Fibroblast of lung (primary cell): ENCODE measurements around the gene RING1. TPM values are rescaled to one million over a fixed set of nuclear protein-coding genes. Genes with fewer than 3 reads are reported as not detected.

Source experiments
- DNase-seq, 2 donors: peaks; one replicate each; pipeline versions ENCODE4 v3.0.0 to v3.0.0-alpha.2; 2010; ENCODE audit warnings: low read depth in 2 of 2
- H2AFZ ChIP-seq: 2 replicates; pipeline ENCODE4 v1.5.1; 2012; ENCODE audit warnings: low read length, control low read depth, inconsistent platforms
- H3K27ac ChIP-seq: 2 replicates; pipeline ENCODE4 v1.5.1; 2011; ENCODE audit warnings: low read length, control low read depth; ENCODE audit not compliant: insufficient read depth
- H3K27me3 ChIP-seq: 2 replicates; pipeline ENCODE4 v1.5.1; 2011; ENCODE audit warnings: mild to moderate bottlenecking, low read length; ENCODE audit not compliant: control insufficient read depth, insufficient read depth
- H3K36me3 ChIP-seq: 2 replicates; pipeline ENCODE4 v1.5.1; 2011; ENCODE audit warnings: low read length; ENCODE audit not compliant: control insufficient read depth, insufficient read depth
- H3K4me1 ChIP-seq: 2 replicates; pipeline ENCODE4 v1.5.1; 2011; ENCODE audit warnings: low read length; ENCODE audit not compliant: control insufficient read depth, insufficient read depth; ENCODE audit errors: extremely low read depth
- H3K4me2 ChIP-seq: 2 replicates; pipeline ENCODE4 v1.5.1; 2011; ENCODE audit warnings: low read length, control low read depth; ENCODE audit not compliant: insufficient read depth; ENCODE audit errors: extremely low read depth
- H3K4me3 ChIP-seq, 4 experiments: fragments of 200-600 bp in 1 of 4; sonication (generic) in 1 of 4; replicated peaks in 1 of 4; 2 replicates each; pipeline ENCODE4 v1.5.1; 2011 to 2016; ENCODE audit warnings: low read length in 4 of 4, low read depth in 3 of 4, mild to moderate bottlenecking in 3 of 4, control low read depth in 2 of 4, inconsistent platforms in 1 of 4, mixed read lengths in 1 of 4; ENCODE audit not compliant: insufficient read depth in 1 of 4; ENCODE audit errors: control extremely low read depth in 1 of 4
- H3K79me2 ChIP-seq: 2 replicates; pipeline ENCODE4 v1.5.1; 2012; ENCODE audit warnings: mild to moderate bottlenecking, low read length, inconsistent platforms; ENCODE audit not compliant: control insufficient read depth, insufficient read depth
- H3K9ac ChIP-seq: 2 replicates; pipeline ENCODE4 v1.5.1; 2011; ENCODE audit warnings: mild to moderate bottlenecking, low read length, control low read depth; ENCODE audit not compliant: insufficient read depth
- H3K9me3 ChIP-seq: 2 replicates; pipeline ENCODE4 v1.5.1; 2012; ENCODE audit warnings: low read depth, low read length; ENCODE audit not compliant: control insufficient read depth, insufficient read depth
- H4K20me1 ChIP-seq: 2 replicates; pipeline ENCODE4 v1.5.1; 2011; ENCODE audit warnings: low read length; ENCODE audit not compliant: control insufficient read depth, insufficient read depth; ENCODE audit errors: extremely low read depth
- EZH2 ChIP-seq: IDR thresholded peaks from 2 replicates; pipeline ENCODE4 v1.5.1; 2012; ENCODE audit warnings: low read length, control low read depth, mild to moderate bottlenecking; ENCODE audit errors: missing control alignments
- polyA plus RNA-seq, 2 donors: library from polyadenylated mRNA; depleted of rRNA in 1 of 2; stranded (reverse) in 1 of 2; unstranded in 1 of 2; fragments of >200 nt; gene quantifications; 2 replicates each; pipeline ENCODE4 v1.2.1, GENCODE V29; 2011 to 2012; ENCODE audit warnings: missing spikeins in 1 of 2
- total RNA-seq: library from RNA; depleted of rRNA; stranded (reverse); fragments of >200 nt; gene quantifications from 2 replicates; pipeline ENCODE4 v1.2.1, GENCODE V29; 2014
- TF ChIP-seq, protein P1 (sequence below), 2 donors: IDR thresholded peaks in 1 of 2; conservative IDR thresholded peaks in 1 of 2; 1 replicate in 1 of 2; 2 replicates in 1 of 2; pipeline ENCODE4 v1.5.1; 2011 to 2012; ENCODE audit warnings: low read length in 2 of 2, control low read depth in 1 of 2, inconsistent platforms in 1 of 2, low read depth in 1 of 2, mild to moderate bottlenecking in 1 of 2

RING1 gene
- total and polyA plus RNA-seq, 2 donors (not counting 1 experiment from before 2014, with no cell fraction given), result 24.7 to 30.6 TPM

DNA sequence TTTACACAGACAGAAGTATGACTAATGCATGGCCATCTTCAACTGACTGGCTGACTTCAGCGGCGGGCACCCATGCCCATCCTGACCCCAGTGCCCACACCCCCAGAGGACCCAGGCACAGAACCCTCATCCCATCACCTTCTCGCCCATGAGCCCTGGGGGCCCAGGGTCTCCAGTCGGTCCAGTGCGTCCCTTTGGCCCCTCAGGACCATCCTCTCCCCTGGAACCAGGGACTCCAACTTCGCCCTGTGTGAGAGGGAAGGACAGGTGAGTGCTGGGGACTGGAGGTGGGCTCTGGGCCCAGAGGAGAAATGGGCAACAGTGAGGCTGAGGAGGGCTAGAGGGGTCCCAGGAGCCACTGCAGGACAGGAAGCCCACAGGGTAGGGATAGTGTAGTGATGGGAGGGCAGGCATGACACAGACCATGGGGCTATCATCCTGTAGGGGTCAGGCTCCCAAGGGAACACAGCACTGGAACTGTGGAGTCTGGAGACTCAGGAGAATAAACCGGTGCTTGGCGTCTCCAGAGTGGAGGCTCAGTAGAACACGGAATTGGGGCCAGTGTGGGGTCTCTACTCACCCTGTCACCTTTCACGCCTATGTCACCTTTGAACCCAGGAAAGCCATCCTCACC lies 32.7 kb upstream of the RING1 start:
- Histone ChIP-seq H3K4me3 (no peak overlapping the region), H3K9me3 (no peaks in the 10 kb centered on the region)
- no peak for DNase-seq

DNA sequence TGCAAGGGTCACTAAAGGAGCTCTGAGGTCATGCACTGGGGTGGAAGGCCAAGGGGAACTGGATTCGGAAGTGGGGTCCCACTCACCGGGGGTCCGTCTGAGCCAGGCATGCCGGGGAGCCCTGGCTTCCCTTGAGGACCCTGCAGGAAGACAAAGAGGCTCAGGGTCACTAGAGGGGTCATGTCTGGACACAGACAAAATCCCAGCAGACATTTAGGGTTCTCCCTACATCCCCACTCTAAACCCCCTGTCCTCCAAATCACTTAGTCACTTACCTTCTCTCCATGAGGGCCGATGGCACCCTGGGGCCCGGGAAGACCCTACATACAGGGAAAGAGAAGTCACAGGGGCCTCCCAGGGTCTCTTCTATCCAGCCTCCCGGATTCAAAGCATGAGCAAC lies 31.4 kb upstream of the RING1 start:
- Histone ChIP-seq H3K4me3 (no peak overlapping the region), H3K36me3 (no peaks in the 10 kb centered on the region), H4K20me1 (no peaks in the 10 kb centered on the region), H3K79me2 (no peaks in the 10 kb centered on the region), H3K4me2 (no peak overlapping the region), H3K27ac (no peak overlapping the region), H3K9me3 (no peaks in the 10 kb centered on the region), H3K9ac (no peak overlapping the region), H2AFZ (no peak overlapping the region), H3K27me3 (no peaks in the 10 kb centered on the region), H3K4me1 (no peaks in the 10 kb centered on the region)
- TF ChIP-seq EZH2, result no peak
- TF ChIP-seq, protein P1, sequence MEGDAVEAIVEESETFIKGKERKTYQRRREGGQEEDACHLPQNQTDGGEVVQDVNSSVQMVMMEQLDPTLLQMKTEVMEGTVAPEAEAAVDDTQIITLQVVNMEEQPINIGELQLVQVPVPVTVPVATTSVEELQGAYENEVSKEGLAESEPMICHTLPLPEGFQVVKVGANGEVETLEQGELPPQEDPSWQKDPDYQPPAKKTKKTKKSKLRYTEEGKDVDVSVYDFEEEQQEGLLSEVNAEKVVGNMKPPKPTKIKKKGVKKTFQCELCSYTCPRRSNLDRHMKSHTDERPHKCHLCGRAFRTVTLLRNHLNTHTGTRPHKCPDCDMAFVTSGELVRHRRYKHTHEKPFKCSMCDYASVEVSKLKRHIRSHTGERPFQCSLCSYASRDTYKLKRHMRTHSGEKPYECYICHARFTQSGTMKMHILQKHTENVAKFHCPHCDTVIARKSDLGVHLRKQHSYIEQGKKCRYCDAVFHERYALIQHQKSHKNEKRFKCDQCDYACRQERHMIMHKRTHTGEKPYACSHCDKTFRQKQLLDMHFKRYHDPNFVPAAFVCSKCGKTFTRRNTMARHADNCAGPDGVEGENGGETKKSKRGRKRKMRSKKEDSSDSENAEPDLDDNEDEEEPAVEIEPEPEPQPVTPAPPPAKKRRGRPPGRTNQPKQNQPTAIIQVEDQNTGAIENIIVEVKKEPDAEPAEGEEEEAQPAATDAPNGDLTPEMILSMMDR (conservative IDR thresholded peaks at IDR 0.05 in 1 of 2, IDR thresholded peaks at IDR 0.05 in 1 of 2; ENCODE audit: low read depth in 1 of 2, low read length in 2 of 2), result no peak
- no peak for DNase-seq

More for the DNA sequence above, 32.7 kb upstream of the RING1 start:
- Histone ChIP-seq H3K27me3 (no peaks in the 10 kb centered on the region), H3K27ac (no peak overlapping the region), H2AFZ (no peak overlapping the region), H3K4me2 (no peak overlapping the region), H3K4me1 (no peaks in the 10 kb centered on the region), H3K9ac (no peak overlapping the region), H3K79me2 (no peaks in the 10 kb centered on the region), H3K36me3 (no peaks in the 10 kb centered on the region), H4K20me1 (no peaks in the 10 kb centered on the region)
- no peak for TF ChIP-seq EZH2
- TF ChIP-seq, protein P1 (conservative IDR thresholded peaks at IDR 0.05 in 1 of 2, IDR thresholded peaks at IDR 0.05 in 1 of 2; ENCODE audit: low read depth in 1 of 2, low read length in 2 of 2), result no peak

DNA sequence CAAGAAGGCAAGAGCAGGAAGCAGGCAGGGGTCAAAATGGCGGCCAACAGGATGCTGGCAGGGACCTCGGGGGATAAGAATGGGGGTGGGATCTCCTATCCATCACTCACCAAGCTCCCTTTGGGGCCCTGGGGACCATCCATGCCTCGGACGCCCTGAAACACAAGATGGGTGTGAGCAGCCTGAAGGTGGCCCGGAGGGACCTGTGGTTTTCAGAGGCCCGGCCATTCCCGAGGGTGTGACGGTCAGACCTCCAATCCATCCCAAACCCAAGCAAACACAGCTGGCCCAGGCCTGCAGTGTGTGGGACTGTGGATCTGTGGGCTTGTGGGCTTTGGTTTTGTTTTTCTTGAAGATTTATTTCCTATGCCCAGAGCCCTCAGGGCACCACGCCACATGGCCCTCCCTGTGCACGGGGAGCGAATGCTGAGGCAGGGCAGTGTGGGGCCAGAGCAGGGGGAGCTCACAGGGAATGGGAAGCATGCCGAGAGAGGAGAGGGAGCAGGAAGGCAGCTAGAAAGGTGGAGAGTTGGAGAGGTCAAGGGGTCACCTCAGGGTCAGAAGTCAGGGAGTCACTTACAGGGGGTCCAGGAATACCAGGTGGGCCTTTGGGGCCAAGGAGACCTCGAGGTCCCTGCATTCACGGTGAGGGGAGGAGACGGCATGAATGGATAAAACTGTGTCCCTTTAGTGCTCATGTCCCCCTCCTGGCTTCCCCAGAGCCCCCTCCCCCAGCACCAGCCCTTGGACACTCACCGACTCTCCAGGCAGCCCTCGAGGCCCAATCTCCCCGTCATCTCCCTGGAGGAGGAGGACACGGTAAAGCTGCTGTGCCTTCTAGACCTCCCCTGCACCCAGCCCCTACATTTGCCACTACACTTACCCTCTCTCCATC lies 30.5 kb upstream of the RING1 start:
- no peaks in the 10 kb centered on the region for H4K20me1 ChIP-seq
- no peak overlapping the region for H3K4me3 ChIP-seq
- H3K4me2 ChIP-seq, result no peak overlapping the region
- H2AFZ ChIP-seq, result no peak overlapping the region
- H3K9ac ChIP-seq, result no peak overlapping the region
- no peak for TF ChIP-seq EZH2
- TF ChIP-seq, protein P1 (conservative IDR thresholded peaks at IDR 0.05 in 1 of 2, IDR thresholded peaks at IDR 0.05 in 1 of 2; ENCODE audit: low read depth in 1 of 2, low read length in 2 of 2), result no peak
- no peak for DNase-seq
- H3K36me3 ChIP-seq, result no peaks in the 10 kb centered on the region
- no peaks in the 10 kb centered on the region for H3K27me3 ChIP-seq
- H3K9me3 ChIP-seq, result no peaks in the 10 kb centered on the region
- no peak overlapping the region for H3K27ac ChIP-seq
- H3K4me1 ChIP-seq, result no peaks in the 10 kb centered on the region
- no peaks in the 10 kb centered on the region for H3K79me2 ChIP-seq
